HL-60 (cell line): ENCODE measurements around the gene SLC44A5.

Experiments used
- GABPA ChIP-seq: IDR thresholded peaks from 2 replicates; pipeline ENCODE4 v1.6.1; 2012; ENCODE audit warnings: low read depth
- POLR2AphosphoS5 ChIP-seq: IDR thresholded peaks from 2 replicates; pipeline ENCODE4 v1.6.1; 2012; ENCODE audit warnings: low read depth
- SPI1 ChIP-seq: IDR thresholded peaks from 2 replicates; pipeline ENCODE4 v1.6.1; 2012; ENCODE audit warnings: low read depth, mild to moderate bottlenecking, borderline replicate concordance
- TF ChIP-seq, protein P1 (sequence below): IDR thresholded peaks from one replicate; pipeline ENCODE4 v1.5.1; 2011; ENCODE audit warnings: low read length, control low read depth, inconsistent platforms; ENCODE audit not compliant: insufficient read depth
- TF ChIP-seq, protein P2 (sequence below): IDR thresholded peaks from 2 replicates; pipeline ENCODE4 v1.6.1; 2012; ENCODE audit warnings: low read depth; ENCODE audit not compliant: insufficient replicate concordance

DNA sequence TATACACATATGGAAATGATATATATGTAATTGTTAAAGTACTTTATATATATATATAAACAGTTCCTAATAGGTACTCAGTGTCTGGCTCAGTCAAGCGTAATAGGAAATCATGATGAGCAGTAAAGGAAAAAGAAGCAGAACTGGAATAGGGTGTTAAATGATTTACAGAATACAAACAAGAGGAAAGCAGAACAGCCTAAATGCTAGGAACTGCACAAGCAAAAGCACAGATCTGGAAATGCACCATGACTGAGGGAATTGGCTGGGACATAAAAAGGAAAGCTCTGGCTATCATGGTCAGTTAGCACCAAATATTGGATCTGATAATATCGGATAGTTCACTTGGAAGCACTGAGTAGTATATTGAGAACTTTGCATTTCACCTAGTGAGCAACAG lies 51.8 kb downstream of the SLC44A5 start:
- TF ChIP-seq, protein P1, sequence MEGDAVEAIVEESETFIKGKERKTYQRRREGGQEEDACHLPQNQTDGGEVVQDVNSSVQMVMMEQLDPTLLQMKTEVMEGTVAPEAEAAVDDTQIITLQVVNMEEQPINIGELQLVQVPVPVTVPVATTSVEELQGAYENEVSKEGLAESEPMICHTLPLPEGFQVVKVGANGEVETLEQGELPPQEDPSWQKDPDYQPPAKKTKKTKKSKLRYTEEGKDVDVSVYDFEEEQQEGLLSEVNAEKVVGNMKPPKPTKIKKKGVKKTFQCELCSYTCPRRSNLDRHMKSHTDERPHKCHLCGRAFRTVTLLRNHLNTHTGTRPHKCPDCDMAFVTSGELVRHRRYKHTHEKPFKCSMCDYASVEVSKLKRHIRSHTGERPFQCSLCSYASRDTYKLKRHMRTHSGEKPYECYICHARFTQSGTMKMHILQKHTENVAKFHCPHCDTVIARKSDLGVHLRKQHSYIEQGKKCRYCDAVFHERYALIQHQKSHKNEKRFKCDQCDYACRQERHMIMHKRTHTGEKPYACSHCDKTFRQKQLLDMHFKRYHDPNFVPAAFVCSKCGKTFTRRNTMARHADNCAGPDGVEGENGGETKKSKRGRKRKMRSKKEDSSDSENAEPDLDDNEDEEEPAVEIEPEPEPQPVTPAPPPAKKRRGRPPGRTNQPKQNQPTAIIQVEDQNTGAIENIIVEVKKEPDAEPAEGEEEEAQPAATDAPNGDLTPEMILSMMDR: no peak
- TF ChIP-seq GABPA (no peak), POLR2AphosphoS5 (no peak), SPI1 (no peak)
- TF ChIP-seq, protein P2, sequence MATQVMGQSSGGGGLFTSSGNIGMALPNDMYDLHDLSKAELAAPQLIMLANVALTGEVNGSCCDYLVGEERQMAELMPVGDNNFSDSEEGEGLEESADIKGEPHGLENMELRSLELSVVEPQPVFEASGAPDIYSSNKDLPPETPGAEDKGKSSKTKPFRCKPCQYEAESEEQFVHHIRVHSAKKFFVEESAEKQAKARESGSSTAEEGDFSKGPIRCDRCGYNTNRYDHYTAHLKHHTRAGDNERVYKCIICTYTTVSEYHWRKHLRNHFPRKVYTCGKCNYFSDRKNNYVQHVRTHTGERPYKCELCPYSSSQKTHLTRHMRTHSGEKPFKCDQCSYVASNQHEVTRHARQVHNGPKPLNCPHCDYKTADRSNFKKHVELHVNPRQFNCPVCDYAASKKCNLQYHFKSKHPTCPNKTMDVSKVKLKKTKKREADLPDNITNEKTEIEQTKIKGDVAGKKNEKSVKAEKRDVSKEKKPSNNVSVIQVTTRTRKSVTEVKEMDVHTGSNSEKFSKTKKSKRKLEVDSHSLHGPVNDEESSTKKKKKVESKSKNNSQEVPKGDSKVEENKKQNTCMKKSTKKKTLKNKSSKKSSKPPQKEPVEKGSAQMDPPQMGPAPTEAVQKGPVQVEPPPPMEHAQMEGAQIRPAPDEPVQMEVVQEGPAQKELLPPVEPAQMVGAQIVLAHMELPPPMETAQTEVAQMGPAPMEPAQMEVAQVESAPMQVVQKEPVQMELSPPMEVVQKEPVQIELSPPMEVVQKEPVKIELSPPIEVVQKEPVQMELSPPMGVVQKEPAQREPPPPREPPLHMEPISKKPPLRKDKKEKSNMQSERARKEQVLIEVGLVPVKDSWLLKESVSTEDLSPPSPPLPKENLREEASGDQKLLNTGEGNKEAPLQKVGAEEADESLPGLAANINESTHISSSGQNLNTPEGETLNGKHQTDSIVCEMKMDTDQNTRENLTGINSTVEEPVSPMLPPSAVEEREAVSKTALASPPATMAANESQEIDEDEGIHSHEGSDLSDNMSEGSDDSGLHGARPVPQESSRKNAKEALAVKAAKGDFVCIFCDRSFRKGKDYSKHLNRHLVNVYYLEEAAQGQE: no peak
